PC-3 (cell line): Measurements from ENCODE around the gene OR8I2. TPM values are rescaled to one million over a fixed set of nuclear protein-coding genes. Genes with fewer than 3 reads are reported as not detected.

ENCODE experiments used
- ATAC-seq: fragments of 200-7000 bp; cut with Tn5 transposase; 2 replicates; pipeline ENCODE4 v1.9.1; 2020; ENCODE audit warnings: mild to moderate bottlenecking, moderate library complexity
- BruUV-seq: library from RNA; stranded (reverse); fragments of 400-500 nt; replicated peaks from 2 replicates; lab custom pipeline; 2021; lab: Mats Ljungman, UMichigan
- CTCF ChIA-PET: fragments of 300-600 bp; sonication (Branson Sonifier 250); formaldehyde crosslinking; loops from one replicate; lab custom pipeline; 2022; ENCODE audit warnings: antibody characterized with exemption; lab: Charles Lee
- POLR2A ChIA-PET: fragments of 300-600 bp; sonication (Branson Sonifier 250); formaldehyde crosslinking; loops from one replicate; lab custom pipeline; 2022; ENCODE audit warnings: antibody characterized with exemption; ENCODE audit not compliant: unreplicated experiment; lab: Charles Lee
- DNase-seq: peaks from one replicate; pipeline ENCODE4 v3.0.0-alpha.2; 2015
- H2AFZ ChIP-seq: fragments of 300-600 bp; sonication (generic); 2 replicates; pipeline ENCODE4 v1.6.0; 2016; ENCODE audit warnings: antibody characterized with exemption, low read length
- H3F3A ChIP-seq: fragments of 300-600 bp; sonication (generic); one replicate; pipeline ENCODE4 v1.6.0; 2017; ENCODE audit warnings: antibody characterized with exemption, low read length, control low read depth, mild to moderate bottlenecking; ENCODE audit not compliant: unreplicated experiment
- H3K27ac ChIP-seq: fragments of 300-600 bp; sonication (generic); 2 replicates; pipeline ENCODE4 v1.5.1; 2016; ENCODE audit warnings: mild to moderate bottlenecking, low read length
- H3K27me3 ChIP-seq: fragments of 300-600 bp; sonication (generic); 2 replicates; pipeline ENCODE4 v1.6.1; 2016; ENCODE audit warnings: low read length, mixed read lengths
- H3K36me3 ChIP-seq: fragments of 300-600 bp; sonication (generic); 2 replicates; pipeline ENCODE4 v1.6.1; 2016; ENCODE audit warnings: low read depth, mixed run types, low read length, mixed read lengths
- H3K4me1 ChIP-seq: fragments of 300-600 bp; sonication (generic); 2 replicates; pipeline ENCODE4 v1.5.1; 2016; ENCODE audit warnings: low read length; ENCODE audit not compliant: insufficient read depth
- H3K4me2 ChIP-seq: fragments of 300-600 bp; sonication (generic); 2 replicates; pipeline ENCODE4 v1.6.0; 2016; ENCODE audit warnings: low read length
- H3K4me3 ChIP-seq: fragments of 300-600 bp; sonication (generic); 2 replicates; pipeline ENCODE4 v1.5.1; 2016; ENCODE audit warnings: mild to moderate bottlenecking, low read length, mixed read lengths
- H3K79me2 ChIP-seq: fragments of 300-600 bp; sonication (generic); 2 replicates; pipeline ENCODE4 v1.6.1; 2017; ENCODE audit warnings: low read length, mixed read lengths
- H3K9ac ChIP-seq: fragments of 300-600 bp; sonication (generic); 2 replicates; pipeline ENCODE4 v1.6.0; 2016; ENCODE audit warnings: mild to moderate bottlenecking, low read length
- H3K9me2 ChIP-seq: fragments of 300-600 bp; sonication (generic); replicated peaks from 2 replicates; pipeline ENCODE4 v1.6.1; 2016; ENCODE audit warnings: mixed run types, low read length, mixed read lengths
- H3K9me3 ChIP-seq: fragments of 300-600 bp; sonication (generic); 2 replicates; pipeline ENCODE4 v1.6.1; 2016; ENCODE audit warnings: low read length, mixed read lengths
- H4K20me1 ChIP-seq: fragments of 300-600 bp; sonication (generic); 2 replicates; pipeline ENCODE4 v1.6.1; 2016; ENCODE audit warnings: low read length, mixed read lengths
- CTCF ChIP-seq: fragments of 300-600 bp; sonication (generic); conservative IDR thresholded peaks from 2 replicates; pipeline ENCODE4 v1.5.1; 2017; ENCODE audit warnings: antibody characterized with exemption, low read depth, mild to moderate bottlenecking, low read length
- EZH2 ChIP-seq: fragments of 300-600 bp; sonication (generic); IDR thresholded peaks from one replicate; pipeline ENCODE4 v1.6.1; 2017; ENCODE audit warnings: antibody characterized with exemption, mild to moderate bottlenecking, low read length; ENCODE audit not compliant: unreplicated experiment
- EZH2phosphoT487 ChIP-seq: fragments of 300-600 bp; sonication (generic); IDR thresholded peaks from 2 replicates; pipeline ENCODE4 v1.6.1; 2018; ENCODE audit warnings: mild to moderate bottlenecking, antibody characterized with exemption, low read length, borderline replicate concordance
- intact Hi-C: fragments of 100-400 bp; cut with micrococcal nuclease; formaldehyde crosslinking; loops from 2 replicates; pipeline ENCODE4 v1.9.0; 2023
- total RNA-seq: library from RNA; depleted of rRNA; stranded (reverse); fragments of >200 nt; gene quantifications from 2 replicates; pipeline ENCODE4 v1.2.3, GENCODE V29; 2014

The OR8I2 gene
- total RNA-seq, 1 experiment from 2014 or later, result not detected

GRCh38 chr11:56066980-56067379 lies 26.1 kb upstream of the OR8I2 start:
- no peak overlapping the region for H2AFZ ChIP-seq
- no peak overlapping the region for H3K4me2 ChIP-seq
- no peak overlapping the region for H3K27ac ChIP-seq
- intact Hi-C loops, result no loop called here
- no peak overlapping the region for H3K4me3 ChIP-seq
- BruUV-seq, result no TSS peak
- CTCF ChIA-PET, result no interaction called here
- H3K4me1 ChIP-seq, result no peaks in the 10 kb centered on the region
- H3K27me3 ChIP-seq, result no peaks in the 10 kb centered on the region
- H3K9ac ChIP-seq, result no peak overlapping the region
- H4K20me1 ChIP-seq, result no peaks in the 10 kb centered on the region
- DNase-seq, result no peak
- no peaks in the 10 kb centered on the region for H3K9me2 ChIP-seq
- TF ChIP-seq EZH2phosphoT487 (no peak), EZH2 (no peak), CTCF (no peak)
- no peak for ATAC-seq
- H3F3A ChIP-seq, result no peaks in the 10 kb centered on the region
- POLR2A ChIA-PET, result no interaction called here
- H3K9me3 ChIP-seq, result 0 out of 2 replicates have a peak, but pooled peaks cover 21% of the 10 kb centered on the region
- no peaks in the 10 kb centered on the region for H3K36me3 ChIP-seq
- no peaks in the 10 kb centered on the region for H3K79me2 ChIP-seq

GRCh38 chr11:56089697-56090096 lies 3.4 kb upstream of the OR8I2 start:
- intact Hi-C loops, result no loop called here
- TF ChIP-seq CTCF (no peak), EZH2phosphoT487 (no peak), EZH2 (no peak)
- H3K79me2 ChIP-seq, result no peaks in the 10 kb centered on the region
- no peaks in the 10 kb centered on the region for H3K36me3 ChIP-seq
- H3F3A ChIP-seq, result no peaks in the 10 kb centered on the region
- no peaks in the 10 kb centered on the region for H3K27me3 ChIP-seq
- POLR2A ChIA-PET, result no interaction called here
- no peaks in the 10 kb centered on the region for H3K9me2 ChIP-seq
- DNase-seq (no peak), ATAC-seq (no peak)
- no TSS peak for BruUV-seq
- H4K20me1 ChIP-seq, result no peaks in the 10 kb centered on the region
- H3K4me1 ChIP-seq, result no peaks in the 10 kb centered on the region
- CTCF ChIA-PET, result no interaction called here
- H3K9me3 ChIP-seq, result no peaks in the 10 kb centered on the region; the same call in none of the 2 replicates
- no peak overlapping the region for H2AFZ ChIP-seq
- H3K9ac ChIP-seq, result no peak overlapping the region
- no peak overlapping the region for H3K4me2 ChIP-seq
- H3K27ac ChIP-seq, result no peak overlapping the region
- H3K4me3 ChIP-seq, result no peak overlapping the region

- intact Hi-C loops, result no loop called here
- no peak within 1 kb of the TSS for H3K4me2 ChIP-seq
- no peaks in the 10 kb centered on the region for H3F3A ChIP-seq
- BruUV-seq, result no TSS peak
- H3K9me3 ChIP-seq, result 0 out of 2 replicates have a peak, but pooled peaks cover 3% of the 10 kb centered on the region
- no peaks in the 10 kb centered on the region for H3K9me2 ChIP-seq
- no peaks in the 10 kb centered on the region for H3K4me1 ChIP-seq
- H3K9ac ChIP-seq, result no peak within 1 kb of the TSS
- TF ChIP-seq EZH2 (no peak), EZH2phosphoT487 (no peak), CTCF (no peak)
- no peaks in the 10 kb centered on the region for H3K79me2 ChIP-seq
- no peak for ATAC-seq
- no peak within 1 kb of the TSS for H2AFZ ChIP-seq
- DNase-seq, result no peak
- no peaks in the 10 kb centered on the region for H3K36me3 ChIP-seq
- no peak within 1 kb of the TSS for H3K4me3 ChIP-seq
- no peak within 1 kb of the TSS for H3K27ac ChIP-seq
- CTCF ChIA-PET, result no interaction called here
- H3K27me3 ChIP-seq, result no peaks in the 10 kb centered on the region
- H4K20me1 ChIP-seq, result no peaks in the 10 kb centered on the region
- POLR2A ChIA-PET, result no interaction called here
Measured at GRCh38 chr11:56103210-56103737, 10.2 kb downstream of the OR8I2 start, which contains the start of gene OR8H2. Gene OR8H2, plus strand, starts transcription at chr11:56103687. Its CDS starts 1,356 bp downstream, at chr11:56105043.
